ENCODE data around the gene SLC25A11. TPM values are rescaled to one million over a fixed set of nuclear protein-coding genes. Genes with fewer than 3 reads are reported as not detected.

Gene SLC25A11
- total RNA-seq = 32.3 and 42.7 TPM in 2 replicates
- total RNA-seq (2013) = 25.3 TPM
- 26.1 and 44.4 TPM in 2 replicates for polyA plus RNA-seq
- 36.6 and 49.2 TPM in 2 replicates for polyA minus RNA-seq

- Histone ChIP-seq H4K20me1 (ENCODE audit: control insufficient read depth, insufficient read depth, low read length, poor library complexity, severe bottlenecking) (peaks cover 11% of the 10 kb centered on the region), H3K4me2 (replicated peaks; ENCODE audit: low read depth, low read length, poor library complexity, severe bottlenecking) (peak within 1 kb of the TSS; percentile 99), H3K27ac (ENCODE audit: low read length in 2 of 2) (peak within 1 kb of the TSS; percentile 84 to 87), H3K4me1 (ENCODE audit: control insufficient read depth in 2 of 2, insufficient read depth in 2 of 2, low read length in 2 of 2) (peaks cover 50 to 58% of the 10 kb centered on the region in 2 donors), H3K27me3 (replicated peaks in 1 of 4; ENCODE audit: control extremely low read depth in 1 of 4, control insufficient read depth in 3 of 4, insufficient read depth in 4 of 4, low read length in 3 of 4) (no peaks in the 10 kb centered on the region), H2AFZ (ENCODE audit: insufficient read depth, low read depth, low read length, poor library complexity, severe bottlenecking) (peak within 1 kb of the TSS; percentile 78), H3K9ac (ENCODE audit: low read length) (peak within 1 kb of the TSS; percentile 86), H3K9me3 (ENCODE audit: control extremely low read depth in 1 of 3, control insufficient read depth in 2 of 3, insufficient read depth in 1 of 3, low read length in 2 of 3) (no peaks in the 10 kb centered on the region), H3K4me3 (ENCODE audit: control extremely low read depth in 1 of 5, extremely low read depth in 1 of 5, insufficient read depth in 1 of 5, low read depth in 2 of 5, low read length in 4 of 5) (peak within 1 kb of the TSS; percentile 83 to 100 (median 86)), H3K79me2 (ENCODE audit: control insufficient read depth, insufficient read depth, low read length) (peaks cover 47% of the 10 kb centered on the region), H3K36me3 (replicated peaks in 1 of 2; ENCODE audit: control extremely low read depth in 1 of 2, control insufficient read depth in 1 of 2, extremely low read depth in 1 of 2, insufficient read depth in 2 of 2, low read length in 1 of 2) (peaks cover 0 to 43% of the 10 kb centered on the region in 2 experiments)
- peak within 1 kb of the TSS; percentile 95 for H3K27ac Mint-ChIP-seq
- POLR2A ChIA-PET = interaction anchor here (0.6 to 2.6 kb wide), 16 partner anchors 9 to 796 kb away, joined by 3 to 38 read pairs (median 4); partner anchors contain the start of genes ARRB2, C17orf107, CAMTA2 and CHRNE
- ATAC-seq (ENCODE audit: low read depth) (peak; percentile 84), DNase-seq (peak; percentile 99)
- no peak for TF ChIP-seq EZH2 (IDR thresholded peaks at IDR 0.05; ENCODE audit: borderline replicate concordance, insufficient read depth, low read depth, low read length, poor library complexity, severe bottlenecking)
- TF ChIP-seq CTCF (IDR thresholded peaks at IDR 0.05) = no peak
- CTCF ChIA-PET = interaction anchor here (0.5 to 3.1 kb wide), 18 partner anchors 9 to 184 kb away, joined by 3 to 24 read pairs (median 6); partner anchors contain the start of genes CAMTA2, CHRNE, INCA1 and KIF1C
- intact Hi-C loops (cut with micrococcal nuclease) = loop anchor here (1.0 to 10.0 kb wide), 7 partner anchors 8 to 305 kb away; partner anchors contain the start of genes INCA1, KIF1C, PFN1 and PLD2
- peak within 1 kb of the TSS; percentile 89 for H3K4me3 Mint-ChIP-seq
- H3K27me3 Mint-ChIP-seq = no peaks in the 10 kb centered on the region
- under 1% methylated on average over 70 of the region's 72 CpGs for WGBS (ENCODE audit: insufficient coverage)
- H3K9me3 Mint-ChIP-seq (ENCODE audit: insufficient read depth) = no peaks in the 10 kb centered on the region
- H3K4me1 Mint-ChIP-seq = peaks cover 58% of the 10 kb centered on the region
These were observed at the start of gene SLC25A11, which contains the start of gene RNF167 for GRCh38 chr17:4939796-4940554. Gene SLC25A11 (minus strand): TSS chr17:4940046. CDS start chr17:4939910, 136 bp downstream. Gene RNF167 (plus strand): TSS chr17:4940268. CDS start chr17:4940910, 642 bp downstream.

All from B cell (primary cell).